G401 (cell line): ENCODE measurements around the gene SETD3. TPM values are rescaled to one million over a fixed set of nuclear protein-coding genes. Genes with fewer than 3 reads are reported as not detected.
"Not testable (repeated sequence)": the region's sequence is repeated elsewhere in the genome, so short reads cannot be mapped to it uniquely, and the experiment has no call there.

Source experiments
- DNase-seq: peaks from one replicate; pipeline ENCODE4 v3.0.0-alpha.2; 2015; ENCODE audit warnings: low spot score
- in situ Hi-C: cut with HindIII; loops from 2 replicates; pipeline ENCODE4 v1.10.0; 2016; ENCODE audit warnings: low sequenced_read_pairs, mixed read lengths
- total RNA-seq: library from RNA; depleted of rRNA; stranded (reverse); fragments of >200 nt; shearing (Covaris generic); gene quantifications from 2 replicates; pipeline ENCODE4 v1.2.3, GENCODE V29; 2014; rRNA removed

SETD3 gene
- total RNA-seq, 1 experiment from 2014 or later, result 54.9 TPM

GRCh38 chr14:99354166-99354875 is 126.3 kb downstream of the SETD3 start:
- DNase-seq, result no peak
- in situ Hi-C loops, result no loop called here

- DNase-seq, result no peak
- in situ Hi-C loops, result no loop called here
Observed at GRCh38 chr14:99352688-99353280, 127.9 kb downstream of the SETD3 start.

GRCh38 chr14:99351166-99352007 is 129.3 kb downstream of the SETD3 start:
- in situ Hi-C loops, result no loop called here
- no peak for DNase-seq

GRCh38 chr14:99350751-99351150 is 129.9 kb downstream of the SETD3 start:
- in situ Hi-C loops, result no loop called here
- DNase-seq, result peak; percentile 4

- in situ Hi-C loops, result no loop called here
- no peak for DNase-seq
Observed at GRCh38 chr14:99349721-99350495, 130.8 kb downstream of the SETD3 start.

- in situ Hi-C loops, result no loop called here
- DNase-seq, result peak; percentile 78
Observed at GRCh38 chr14:99348816-99349614, 131.6 kb downstream of the SETD3 start.

- in situ Hi-C loops, DNase-seq: not testable (repeated sequence)
Observed at GRCh38 chr14:99348231-99348630, 132.4 kb downstream of the SETD3 start.

Other genes starting within 250 kb of the SETD3 start
- not detected in 2 replicates for gene BCL11B, start 208.7 kb downstream of the SETD3 start, total RNA-seq
- 5.9 and 16.7 TPM in 2 replicates for gene CCNK, start 550 bp upstream of the SETD3 start, total RNA-seq
- gene CCDC85C, start 123.3 kb upstream of the SETD3 start, total RNA-seq, result 20.4 and 25.8 TPM in 2 replicates
- gene HHIPL1, start 164.3 kb upstream of the SETD3 start, total RNA-seq, result 0.20 TPM in 1 of 2 replicates, not detected in the other
- gene CYP46A1, start 203.4 kb upstream of the SETD3 start, total RNA-seq, result 0.86 and 3.0 TPM in 2 replicates